ENCODE data around the gene REXO1. TPM values are rescaled to one million over a fixed set of nuclear protein-coding genes. Genes with fewer than 3 reads are reported as not detected.

The REXO1 gene
- total and polyA plus RNA-seq, 2 donors (not counting 3 experiments of a cell fraction or from before 2014, with no cell fraction given) = 41.1 to 56.9 TPM

GRCh38 chr19:1836458-1837221, 11.6 kb downstream of the REXO1 start:
- Histone ChIP-seq H3K9me1 (replicated peaks; ENCODE audit: control insufficient read depth, extremely low read depth, insufficient read depth, low read length) (no peaks in the 10 kb centered on the region), H3K36me3 (ENCODE audit: control insufficient read depth in 2 of 2, extremely low read depth in 1 of 2, insufficient read depth in 2 of 2, low read length in 2 of 2) (peaks cover 0 to 5% of the 10 kb centered on the region in 2 experiments), H3K27ac (ENCODE audit: insufficient read depth, low read depth, low read length) (no peak overlapping the region), H3K4me3 (replicated peaks in 1 of 3; ENCODE audit: insufficient read depth in 1 of 3, low read depth in 1 of 3, low read length in 3 of 3) (no peak overlapping the region), H3K4me2 (ENCODE audit: insufficient read depth, low read length) (no peak overlapping the region), H3K9ac (replicated peaks; ENCODE audit: extremely low read depth, insufficient read depth, low read length) (no peak overlapping the region), H3K27me3 (ENCODE audit: control insufficient read depth in 2 of 2, insufficient read depth in 2 of 2, low read length in 2 of 2) (no peaks in the 10 kb centered on the region), H3K9me3 (replicated peaks; ENCODE audit: control insufficient read depth, insufficient read depth, low read length) (no peaks in the 10 kb centered on the region), H2AFZ (ENCODE audit: low read depth, low read length) (no peak overlapping the region), H3K79me2 (ENCODE audit: control insufficient read depth, insufficient read depth, low read length) (peaks cover 82% of the 10 kb centered on the region), H4K20me1 (replicated peaks; ENCODE audit: control insufficient read depth, extremely low read depth, insufficient read depth, low read length) (no peaks in the 10 kb centered on the region), H3K4me1 (ENCODE audit: control insufficient read depth, extremely low read depth, insufficient read depth, low read length) (peaks cover 11% of the 10 kb centered on the region)
- intact Hi-C loops (cut with micrococcal nuclease) (no loop called here), dilution Hi-C loops (cut with MboI; ENCODE audit: extremely low pct_ligation_motif_present, low sequenced_read_pairs) (no loop called here)
- DNase-seq (ENCODE audit: low read depth, low spot score) (no peak), FAIRE-seq (no peak)
- POLR2A ChIA-PET = no interaction called here
- BruUV-seq (replicated peaks) = no TSS peak
- CTCF ChIA-PET = interaction anchor here (1.0 to 7.6 kb wide), 8 partner anchors 9 to 68 kb away, joined by 3 to 83 read pairs (median 8); no protein-coding TSS in a partner anchor
- TF ChIP-seq POLR2A (IDR thresholded peaks at IDR 0.05; ENCODE audit: low read depth, low read length) = no peak
- no peak for TF ChIP-seq MAX (IDR thresholded peaks at IDR 0.05; ENCODE audit: insufficient read depth, insufficient read length)
- no peak for TF ChIP-seq MYC (IDR thresholded peaks at IDR 0.05; ENCODE audit: low read depth, low read length)
- TF ChIP-seq GATA2 (IDR thresholded peaks at IDR 0.05; ENCODE audit: insufficient read depth, insufficient read length, low read depth, low read length) = no peak
- no peak for TF ChIP-seq EZH2 (IDR thresholded peaks at IDR 0.05; ENCODE audit: borderline replicate concordance, low read depth, low read length, severe bottlenecking)
- no peak for TF ChIP-seq CTCF (IDR thresholded peaks at IDR 0.05; ENCODE audit: extremely low read depth in 1 of 2, insufficient read depth in 1 of 2, low read depth in 1 of 2, low read length in 2 of 2)
- TF ChIP-seq JUN (IDR thresholded peaks at IDR 0.05; ENCODE audit: borderline replicate concordance, insufficient read depth, insufficient read length, low read depth) = no peak
- no peak for TF ChIP-seq POLR2AphosphoS5 (IDR thresholded peaks at IDR 0.05; ENCODE audit: insufficient read depth, low read depth, low read length)
- no peak for TF ChIP-seq FOS (IDR thresholded peaks at IDR 0.05; ENCODE audit: borderline replicate concordance, insufficient read depth, low read length)

Measured in endothelial cell of umbilical vein (primary cell).